HepG2 (cell line): ENCODE data around the gene ASTN2. TPM values are rescaled to one million over a fixed set of nuclear protein-coding genes. Genes with fewer than 3 reads are reported as not detected.

Source experiments
- ATAC-seq: fragments of 200-7000 bp; cut with Tn5 transposase; 3 replicates; pipeline ENCODE4 v1.9.1; 2020; ENCODE audit warnings: mild to moderate bottlenecking, moderate library complexity
- BruUV-seq: library from RNA; stranded (reverse); fragments of 400-500 nt; replicated peaks from 2 replicates; lab custom pipeline; 2021; lab: Mats Ljungman, UMichigan
- CTCF ChIA-PET: fragments of 300-600 bp; formaldehyde crosslinking; extraction: SDS; loops from one replicate; lab custom pipeline; 2021; ENCODE audit warnings: low total read pairs, inconsistent platforms, low intra/inter-chr PET ratio; lab: Yijun Ruan, JAX
- POLR2A ChIA-PET: fragments of 350-600 bp; sonication (Branson Sonifier 250); formaldehyde crosslinking; loops from one replicate; lab custom pipeline; 2020; ENCODE audit warnings: antibody characterized with exemption, inconsistent platforms; lab: Yijun Ruan, JAX
- DNase-seq: peaks from one replicate; pipeline ENCODE4 v3.0.0-alpha.2; 2015; ENCODE audit warnings: low spot score
- FAIRE-seq: peaks from 3 replicates; lab custom pipeline; 2011; peaks lifted over from hg19 to GRCh38; lab: Jason Lieb, UNC
- H2AFZ ChIP-seq: one replicate; pipeline ENCODE4 v1.6.1; 2011; ENCODE audit warnings: low read length, inconsistent platforms
- H3K27ac ChIP-seq: fragments of 300-600 bp; 3 replicates; pipeline ENCODE4 v1.8.0; 2011; ENCODE audit warnings: mixed run types, mild to moderate bottlenecking, mixed read lengths, low read length, inconsistent platforms; ENCODE audit not compliant: insufficient read depth; ENCODE audit errors: extremely low read length
- H3K27me3 ChIP-seq, 2 experiments: fragments of 200-600 bp in 1 of 2; 2 replicates in 1 of 2; 3 replicates in 1 of 2; pipeline versions ENCODE4 v1.6.0 to v1.8.0; 2011; ENCODE audit warnings: low read length in 2 of 2, mild to moderate bottlenecking in 2 of 2, moderate library complexity in 2 of 2, inconsistent platforms in 1 of 2; ENCODE audit not compliant: insufficient read depth in 2 of 2, control insufficient read depth in 1 of 2
- H3K36me3 ChIP-seq, 2 experiments: fragments of 200-600 bp in 1 of 2; replicated peaks in 1 of 2; 2 replicates in 1 of 2; 3 replicates in 1 of 2; pipeline versions ENCODE4 v1.5.1 to v1.8.0; 2011; ENCODE audit warnings: low read length in 2 of 2, inconsistent platforms in 1 of 2; ENCODE audit not compliant: insufficient read depth in 2 of 2, control insufficient read depth in 1 of 2
- H3K4me1 ChIP-seq: 2 replicates; pipeline ENCODE4 v1.5.1; 2012; ENCODE audit warnings: low read length, inconsistent platforms; ENCODE audit not compliant: insufficient read depth
- H3K4me2 ChIP-seq: 2 replicates; pipeline ENCODE4 v1.6.0; 2011; ENCODE audit warnings: low read depth, low read length, inconsistent platforms
- H3K4me3 ChIP-seq, 3 experiments: fragments of 200-600 bp in 1 of 3; sonication (generic), shearing (Covaris generic) in 1 of 3; replicated peaks in 1 of 3; 2 replicates each; pipeline ENCODE4 v1.5.1; 2011 to 2016; ENCODE audit warnings: low read length in 3 of 3, inconsistent platforms in 2 of 3, low read depth in 2 of 3, mild to moderate bottlenecking in 2 of 3, control low read depth in 1 of 3, mixed read lengths in 1 of 3; ENCODE audit not compliant: insufficient read depth in 1 of 3
- H3K79me2 ChIP-seq: one replicate; pipeline ENCODE4 v1.6.1; 2011; ENCODE audit warnings: low read length, inconsistent platforms; ENCODE audit not compliant: insufficient read depth
- H3K9ac ChIP-seq: 2 replicates; pipeline ENCODE4 v1.6.0; 2011; ENCODE audit warnings: mild to moderate bottlenecking, low read depth, low read length, inconsistent platforms; ENCODE audit not compliant: insufficient read depth
- H3K9me3 ChIP-seq: 2 replicates; pipeline ENCODE4 v1.5.1; 2012; ENCODE audit warnings: mild to moderate bottlenecking, low read length
- H4K20me1 ChIP-seq: 2 replicates; pipeline ENCODE4 v1.6.0; 2011; ENCODE audit warnings: inconsistent platforms, mild to moderate bottlenecking, low read length, moderate library complexity; ENCODE audit not compliant: insufficient read depth
- AGO1 ChIP-seq: fragments of 200-400 bp; formaldehyde crosslinking; IDR thresholded peaks from 2 replicates; pipeline ENCODE4 v1.6.1; 2017; ENCODE audit warnings: mild to moderate bottlenecking, low read depth, low read length, moderate library complexity; ENCODE audit not compliant: poor library complexity, severe bottlenecking
- HOXA5 ChIP-seq: sonication (generic); formaldehyde crosslinking; IDR thresholded peaks from 2 replicates; pipeline ENCODE4 v1.4.0; 2020; ENCODE audit warnings: missing genetic modification reagents
- RAD21 ChIP-seq: fragments of 450-650 bp; formaldehyde crosslinking; IDR thresholded peaks from 2 replicates; pipeline ENCODE4 v1.5.0; 2020; ENCODE audit warnings: mild to moderate bottlenecking
- TARDBP ChIP-seq: sonication (generic); formaldehyde crosslinking; IDR thresholded peaks from 2 replicates; pipeline ENCODE4 v1.8.0; 2022; ENCODE audit warnings: mild to moderate bottlenecking, missing genetic modification reagents
- YY1 ChIP-seq: IDR thresholded peaks from 2 replicates; pipeline ENCODE4 v1.6.1; 2011; ENCODE audit warnings: low read length, low read depth, moderate library complexity, mild to moderate bottlenecking; ENCODE audit not compliant: insufficient read depth, insufficient replicate concordance
- ZFP36L2 ChIP-seq: sonication (generic); formaldehyde crosslinking; IDR thresholded peaks from 2 replicates; pipeline ENCODE4 v1.4.0; 2020; ENCODE audit warnings: missing genetic modification reagents
- ZKSCAN5 ChIP-seq: sonication (generic); formaldehyde crosslinking; IDR thresholded peaks from 2 replicates; pipeline ENCODE4 v1.5.1; 2020; ENCODE audit warnings: mild to moderate bottlenecking, missing genetic modification reagents
- ZNF138 ChIP-seq: sonication (generic); formaldehyde crosslinking; IDR thresholded peaks from 2 replicates; pipeline ENCODE4 v1.5.0; 2020; ENCODE audit warnings: mild to moderate bottlenecking, low read depth, missing genetic modification reagents
- ZNF296 ChIP-seq: sonication (generic); formaldehyde crosslinking; conservative IDR thresholded peaks from 2 replicates; pipeline ENCODE4 v1.5.0; 2020; ENCODE audit warnings: mild to moderate bottlenecking, missing genetic modification reagents
- ZNF329 ChIP-seq: sonication (generic); formaldehyde crosslinking; IDR thresholded peaks from 2 replicates; pipeline ENCODE4 v1.9.0; 2021; ENCODE audit warnings: low read depth, mild to moderate bottlenecking, missing genetic modification reagents
- ZNF577 ChIP-seq: sonication (generic); formaldehyde crosslinking; IDR thresholded peaks from 2 replicates; pipeline ENCODE4 v1.4.0; 2020; ENCODE audit warnings: mild to moderate bottlenecking, low read depth, missing genetic modification reagents, borderline replicate concordance
- ZNF782 ChIP-seq: sonication (generic); formaldehyde crosslinking; IDR thresholded peaks from 2 replicates; pipeline ENCODE4 v1.4.0; 2020; ENCODE audit warnings: missing genetic modification reagents, mild to moderate bottlenecking, borderline replicate concordance
- WGBS: methylation state at CpG from one replicate; pipeline ENCODE4 v1.1.6; 2017; ENCODE audit warnings: low lambda C conversion rate; 5-methylcytosine and 5-hydroxymethylcytosine counted together
- in situ Hi-C: cut with HindIII; loops from 2 replicates; pipeline ENCODE4 v1.10.0; 2017; ENCODE audit warnings: low pct_unique_long_range_greater_than_20kb; ENCODE audit not compliant: extremely low pct_ligation_motif_present
- intact Hi-C: fragments of 100-400 bp; cut with micrococcal nuclease; formaldehyde crosslinking; loops from one replicate; pipeline ENCODE4 v1.10.0; 2022; ENCODE audit not compliant: unreplicated experiment
- polyA plus RNA-seq, 8 experiments: library from polyadenylated mRNA; depleted of rRNA in 3 of 8; stranded (reverse) in 7 of 8; unstranded in 1 of 8; fragments of >200 nt; fragmentation: Illumina TruSeq in 4 of 8; extraction: Trizol in 4 of 8; gene quantifications; 2 replicates each; pipeline versions ENCODE4 v1.2.1 to v1.2.3, GENCODE V29; 2011 to 2016; ENCODE audit warnings: low read depth in 4 of 8, missing spikeins in 1 of 8, mixed read lengths in 1 of 8; ENCODE audit not compliant: insufficient read depth in 1 of 8
- total RNA-seq, 5 experiments: library from RNA; depleted of rRNA; stranded (reverse); fragments of >200 nt; fragmentation: Illumina TruSeq; extraction: Trizol; gene quantifications; 2 replicates each; pipeline ENCODE4 v1.2.3, GENCODE V29; 2016; ENCODE audit warnings: low read depth in 1 of 5

Gene ASTN2
- total and polyA plus RNA-seq, 2 of the 13 experiments (the other 11 are each of a cell fraction or from before 2014, with no cell fraction given), result 5.2 to 13.5 TPM

- Histone ChIP-seq H3K36me3 (no peaks in the 10 kb centered on the region), H3K9me3 (no peaks in the 10 kb centered on the region), H2AFZ (no peak overlapping the region), H3K27ac (no peak overlapping the region), H3K4me3 (no peak overlapping the region), H3K27me3 (no peaks in the 10 kb centered on the region), H3K79me2 (no peaks in the 10 kb centered on the region), H3K4me1 (no peaks in the 10 kb centered on the region), H3K4me2 (no peak overlapping the region), H4K20me1 (no peaks in the 10 kb centered on the region), H3K9ac (no peak overlapping the region)
- BruUV-seq, result no TSS peak
- ATAC-seq (no peak), DNase-seq (no peak), FAIRE-seq (no peak)
- POLR2A ChIA-PET, result no interaction called here
- WGBS, result 0% methylated on average over 1 of the region's 1 CpG
- intact Hi-C loops (no loop called here), in situ Hi-C loops (no loop called here)
- CTCF ChIA-PET, result no interaction called here
- TF ChIP-seq HOXA5 (CRISPR knock-in tag) (no peak), AGO1 (no peak), ZKSCAN5 (no peak), ZNF577 (CRISPR knock-in tag) (no peak), TARDBP (no peak), ZNF296 (CRISPR knock-in tag) (no peak), RAD21 (no peak), ZNF782 (CRISPR knock-in tag) (no peak)
These were observed 261.8 kb downstream of the ASTN2 start for GRCh38 chr9:117153021-117153420.

- H3K79me2 ChIP-seq, result no peaks in the 10 kb centered on the region
- intact Hi-C loops, result no loop called here
- no peak for ATAC-seq
- no peaks in the 10 kb centered on the region for H3K9me3 ChIP-seq
- H4K20me1 ChIP-seq, result no peaks in the 10 kb centered on the region
- no peak overlapping the region for H3K4me3 ChIP-seq
- no peaks in the 10 kb centered on the region for H3K27me3 ChIP-seq
- FAIRE-seq, result no peak
- in situ Hi-C loops, result no loop called here
- no peak overlapping the region for H3K9ac ChIP-seq
- H3K36me3 ChIP-seq, result no peaks in the 10 kb centered on the region
- no peak overlapping the region for H2AFZ ChIP-seq
- POLR2A ChIA-PET, result no interaction called here
- no peak overlapping the region for H3K4me2 ChIP-seq
- DNase-seq, result no peak
- no TSS peak for BruUV-seq
- H3K4me1 ChIP-seq, result no peaks in the 10 kb centered on the region
- no peak for TF ChIP-seq YY1
- no peak for TF ChIP-seq ZFP36L2 (CRISPR knock-in tag)
- no peak for TF ChIP-seq ZNF138 (CRISPR knock-in tag)
- TF ChIP-seq ZNF329 (CRISPR knock-in tag), result no peak
- no peak overlapping the region for H3K27ac ChIP-seq
- 0% methylated on average over 2 of the region's 2 CpGs for WGBS
- CTCF ChIA-PET, result no interaction called here
These were observed 263.1 kb downstream of the ASTN2 start for GRCh38 chr9:117151716-117152115.
